ENCODE results near the gene AMELY.
"Not testable (repeated sequence)": the region's sequence is repeated elsewhere in the genome, so short reads cannot be mapped to it uniquely, and the experiment has no call there.

The AMELY gene

GRCh38 chrY:6908021-6908420 lies 3.5 kb downstream of the AMELY start:
- not testable (repeated sequence) for DNase-seq; H3K36me3 Mint-ChIP-seq (ENCODE audit: insufficient read depth); H3K9me3 Mint-ChIP-seq; ATAC-seq (replicated peaks); H3K4me3 Mint-ChIP-seq; H3K27ac Mint-ChIP-seq
- Mint-ChIP-seq H3K27me3 (peaks cover 21 to 55% of the 10 kb centered on the region in 2 donors), H3K4me1 (ENCODE audit: low read depth in 2 of 2) (peaks cover 6 to 15% of the 10 kb centered on the region in 2 donors)

GRCh38 chrY:6907591-6907990 lies 4.0 kb downstream of the AMELY start:
- H3K27me3 Mint-ChIP-seq, result peaks cover 17 to 51% of the 10 kb centered on the region in 2 donors
- H3K36me3 Mint-ChIP-seq (ENCODE audit: insufficient read depth), result no peaks in the 10 kb centered on the region
- peaks cover 0 to 2% of the 10 kb centered on the region in 2 donors for H3K9me3 Mint-ChIP-seq
- ATAC-seq (replicated peaks), result no peak
- H3K27ac Mint-ChIP-seq, result no peak overlapping the region
- H3K4me3 Mint-ChIP-seq, result no peak overlapping the region
- peaks cover 6 to 15% of the 10 kb centered on the region in 2 donors for H3K4me1 Mint-ChIP-seq (ENCODE audit: low read depth in 2 of 2)
- DNase-seq, result no peak

GRCh38 chrY:6902116-6902515 lies 9.4 kb downstream of the AMELY start:
- H3K4me1 Mint-ChIP-seq (ENCODE audit: low read depth in 2 of 2); H3K9me3 Mint-ChIP-seq; H3K36me3 Mint-ChIP-seq (ENCODE audit: insufficient read depth); ATAC-seq (replicated peaks); H3K4me3 Mint-ChIP-seq; H3K27ac Mint-ChIP-seq; DNase-seq: not testable (repeated sequence)
- H3K27me3 Mint-ChIP-seq, result peaks cover 6 to 26% of the 10 kb centered on the region in 2 donors

GRCh38 chrY:6895236-6895635 lies 16.3 kb downstream of the AMELY start:
- DNase-seq, result no peak
- ATAC-seq (replicated peaks), result no peak
- no peaks in the 10 kb centered on the region for H3K36me3 Mint-ChIP-seq (ENCODE audit: insufficient read depth)
- H3K9me3 Mint-ChIP-seq, result no peaks in the 10 kb centered on the region
- H3K27me3 Mint-ChIP-seq, result peaks cover 6 to 17% of the 10 kb centered on the region in 2 donors
- H3K4me3 Mint-ChIP-seq, result no peak overlapping the region
- no peak overlapping the region for H3K27ac Mint-ChIP-seq
- H3K4me1 Mint-ChIP-seq (ENCODE audit: low read depth in 2 of 2), result peaks cover 0 to 1% of the 10 kb centered on the region in 2 donors

- Mint-ChIP-seq H3K36me3 (ENCODE audit: insufficient read depth) (no peaks in the 10 kb centered on the region), H3K4me1 (ENCODE audit: low read depth in 2 of 2) (peaks cover 0 to 1% of the 10 kb centered on the region in 2 donors), H3K27ac (no peak overlapping the region), H3K27me3 (peaks cover 6 to 17% of the 10 kb centered on the region in 2 donors), H3K4me3 (no peak overlapping the region), H3K9me3 (no peaks in the 10 kb centered on the region)
- DNase-seq (no peak), ATAC-seq (replicated peaks) (no peak)
These were observed 17.1 kb downstream of the AMELY start for GRCh38 chrY:6894496-6894895.

GRCh38 chrY:6849384-6849783 lies 62.2 kb downstream of the AMELY start:
- peaks cover 0 to 1% of the 10 kb centered on the region in 2 donors for H3K9me3 Mint-ChIP-seq
- H3K36me3 Mint-ChIP-seq (ENCODE audit: insufficient read depth), result no peaks in the 10 kb centered on the region
- no peaks in the 10 kb centered on the region for H3K4me1 Mint-ChIP-seq (ENCODE audit: low read depth in 2 of 2)
- no peak overlapping the region for H3K4me3 Mint-ChIP-seq
- H3K27ac Mint-ChIP-seq, result no peak overlapping the region
- peaks cover 10 to 17% of the 10 kb centered on the region in 2 donors for H3K27me3 Mint-ChIP-seq
- DNase-seq, result no peak
- ATAC-seq (replicated peaks), result no peak

GRCh38 chrY:6842650-6843049 lies 68.9 kb downstream of the AMELY start:
- H3K4me3 Mint-ChIP-seq; H3K9me3 Mint-ChIP-seq; DNase-seq; H3K4me1 Mint-ChIP-seq (ENCODE audit: low read depth in 2 of 2); H3K27ac Mint-ChIP-seq; H3K36me3 Mint-ChIP-seq (ENCODE audit: insufficient read depth); H3K27me3 Mint-ChIP-seq; ATAC-seq (replicated peaks): not testable (repeated sequence)

Measured in effector memory CD8-positive, alpha-beta T cell (primary cell).